Body of pancreas (tissue), 4 donors: ENCODE measurements around the gene CERS4. TPM values are rescaled to one million over a fixed set of nuclear protein-coding genes. Genes with fewer than 3 reads are reported as not detected.
"Not testable (repeated sequence)": the region's sequence is repeated elsewhere in the genome, so short reads cannot be mapped to it uniquely, and the experiment has no call there.

Source experiments
- ATAC-seq: fragments of 150-250 bp; one replicate; pipeline ENCODE4 v1.9.1; 2016
- DNase-seq, 4 donors: peaks; one replicate each; pipeline ENCODE4 v3.0.0-alpha.2; 2019
- H3K27ac ChIP-seq, 4 donors: fragments of 200-600 bp; sonication (generic); 1 replicate in 3 of 4; 2 replicates in 1 of 4; pipeline versions ENCODE4 v1.5.1 to v1.6.1; 2016 to 2019; ENCODE audit warnings: mild to moderate bottlenecking in 1 of 4, mixed read lengths in 1 of 4, moderate library complexity in 1 of 4
- H3K27me3 ChIP-seq, 2 donors: fragments of 200-600 bp; sonication (generic); one replicate each; pipeline ENCODE4 v1.6.0; 2016; ENCODE audit warnings: mild to moderate bottlenecking in 1 of 2
- H3K36me3 ChIP-seq, 2 donors: fragments of 200-600 bp; sonication (generic); replicated peaks in 1 of 2; 2 replicates each; pipeline ENCODE4 v1.5.1; 2016; ENCODE audit warnings: low read depth in 2 of 2; ENCODE audit not compliant: insufficient read depth in 1 of 2
- H3K4me1 ChIP-seq: fragments of 200-600 bp; sonication (generic); one replicate; pipeline ENCODE4 v1.6.0; 2016
- H3K4me3 ChIP-seq, 2 donors: fragments of 200-600 bp; sonication (generic); 1 replicate in 1 of 2; 2 replicates in 1 of 2; pipeline ENCODE4 v1.5.1; 2016 to 2019
- H3K9me3 ChIP-seq, 3 donors: fragments of 200-600 bp; sonication (generic); 1 replicate in 2 of 3; 2 replicates in 1 of 3; pipeline ENCODE4 v1.5.1; 2016
- POLR2A ChIP-seq, 3 donors: fragments of 450-650 bp; IDR thresholded peaks; one replicate each; pipeline ENCODE4 v1.6.1; 2016; ENCODE audit warnings: antibody characterized with exemption in 3 of 3, mild to moderate bottlenecking in 2 of 3
- WGBS, 2 donors: methylation state at CpG; one replicate each; pipeline ENCODE4 v1.1.5; 2017; 5-methylcytosine and 5-hydroxymethylcytosine counted together
- intact Hi-C: fragments of 100-400 bp; cut with DNase I; formaldehyde crosslinking; loops from one replicate; pipeline ENCODE4 v1.15.1; 2023
- total RNA-seq, 2 donors: library from RNA; depleted of rRNA; stranded (reverse); fragments of >200 nt; gene quantifications; one replicate each; pipeline ENCODE4 v1.1.0, GENCODE V29; 2016
- TF ChIP-seq, protein P1 (sequence below), 7 experiments: fragments of 450-650 bp in 4 of 7; fragments of 200-600 bp in 3 of 7; sonication (generic) in 3 of 7; IDR thresholded peaks; one replicate each; pipeline ENCODE4 v1.5.1; 2016 to 2019; ENCODE audit warnings: antibody characterized with exemption in 7 of 7

CERS4 gene
- total RNA-seq, 2 donors from 2014 or later: 53.1 to 87.4 TPM

DNA sequence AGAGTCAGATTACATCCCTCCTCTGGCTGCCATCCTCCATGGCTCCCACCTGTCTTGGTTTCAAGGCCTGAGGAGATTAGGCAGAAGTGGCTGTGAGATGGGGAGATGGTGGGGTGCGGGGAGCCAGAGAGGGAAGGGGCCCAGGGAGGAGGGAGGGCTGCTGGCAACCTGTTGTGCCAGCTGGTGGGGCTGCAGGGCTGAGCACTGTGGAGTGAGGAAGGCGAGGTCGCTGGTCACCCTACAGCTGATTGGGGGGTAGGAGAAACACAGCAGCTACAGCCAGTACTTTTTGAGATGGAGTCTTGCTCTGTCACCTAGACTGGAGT lies 50.7 kb downstream of the CERS4 start:
- TF ChIP-seq POLR2A (IDR thresholded peaks at IDR 0.05): no peak
- TF ChIP-seq, protein P1, sequence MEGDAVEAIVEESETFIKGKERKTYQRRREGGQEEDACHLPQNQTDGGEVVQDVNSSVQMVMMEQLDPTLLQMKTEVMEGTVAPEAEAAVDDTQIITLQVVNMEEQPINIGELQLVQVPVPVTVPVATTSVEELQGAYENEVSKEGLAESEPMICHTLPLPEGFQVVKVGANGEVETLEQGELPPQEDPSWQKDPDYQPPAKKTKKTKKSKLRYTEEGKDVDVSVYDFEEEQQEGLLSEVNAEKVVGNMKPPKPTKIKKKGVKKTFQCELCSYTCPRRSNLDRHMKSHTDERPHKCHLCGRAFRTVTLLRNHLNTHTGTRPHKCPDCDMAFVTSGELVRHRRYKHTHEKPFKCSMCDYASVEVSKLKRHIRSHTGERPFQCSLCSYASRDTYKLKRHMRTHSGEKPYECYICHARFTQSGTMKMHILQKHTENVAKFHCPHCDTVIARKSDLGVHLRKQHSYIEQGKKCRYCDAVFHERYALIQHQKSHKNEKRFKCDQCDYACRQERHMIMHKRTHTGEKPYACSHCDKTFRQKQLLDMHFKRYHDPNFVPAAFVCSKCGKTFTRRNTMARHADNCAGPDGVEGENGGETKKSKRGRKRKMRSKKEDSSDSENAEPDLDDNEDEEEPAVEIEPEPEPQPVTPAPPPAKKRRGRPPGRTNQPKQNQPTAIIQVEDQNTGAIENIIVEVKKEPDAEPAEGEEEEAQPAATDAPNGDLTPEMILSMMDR (IDR thresholded peaks at IDR 0.05): no peak
- no peaks in the 10 kb centered on the region for H3K4me1 ChIP-seq
- ATAC-seq (no peak), DNase-seq (peak in 3 of 4 donors; percentile 1 to 8 (median 2))
- 87 to 91% methylated on average over 3 of the region's 3 CpGs for WGBS, 2 donors
- no peak overlapping the region for H3K27ac ChIP-seq
- intact Hi-C loops: no loop called here
- H3K27me3 ChIP-seq: no peaks in the 10 kb centered on the region
- no peaks in the 10 kb centered on the region for H3K9me3 ChIP-seq
- H3K4me3 ChIP-seq: no peak overlapping the region
- peaks cover 0 to 25% of the 10 kb centered on the region in 2 donors for H3K36me3 ChIP-seq

DNA sequence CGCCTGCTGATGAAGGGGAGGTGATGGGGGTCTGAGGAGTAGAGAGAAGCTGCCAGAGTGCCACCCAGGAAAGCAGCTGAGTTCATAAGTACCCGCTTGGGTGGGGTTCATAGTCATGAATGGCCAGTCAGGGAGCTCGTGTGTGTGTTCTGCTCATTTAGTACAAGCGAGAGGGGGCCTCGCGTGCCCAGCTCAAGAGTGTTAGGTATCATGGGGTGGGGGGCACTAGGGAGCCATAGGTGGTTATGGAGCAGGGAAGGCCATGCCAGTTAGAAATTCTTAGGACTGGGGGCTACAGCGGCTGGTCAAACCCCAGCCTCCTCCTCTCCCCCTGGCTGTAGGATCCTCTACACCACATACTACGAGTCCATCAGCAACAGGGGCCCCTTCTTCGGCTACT lies 52.2 kb downstream of the CERS4 start:
- whole genome bisulfite sequencing, 2 donors: 89 to 96% methylated on average over 9 of the region's 9 CpGs
- Histone ChIP-seq H3K27ac (no peak overlapping the region), H3K36me3 (peaks cover 0 to 18% of the 10 kb centered on the region in 2 donors), H3K4me1 (no peaks in the 10 kb centered on the region), H3K27me3 (no peaks in the 10 kb centered on the region), H3K4me3 (no peak overlapping the region), H3K9me3 (no peaks in the 10 kb centered on the region)
- peak in 3 of 4 donors; percentile 1 to 9 (median 3) for DNase-seq
- TF ChIP-seq, protein P1 (IDR thresholded peaks at IDR 0.05): no peak
- no peak for TF ChIP-seq POLR2A (IDR thresholded peaks at IDR 0.05)
- no peak for ATAC-seq
- intact Hi-C loops: no loop called here

DNA sequence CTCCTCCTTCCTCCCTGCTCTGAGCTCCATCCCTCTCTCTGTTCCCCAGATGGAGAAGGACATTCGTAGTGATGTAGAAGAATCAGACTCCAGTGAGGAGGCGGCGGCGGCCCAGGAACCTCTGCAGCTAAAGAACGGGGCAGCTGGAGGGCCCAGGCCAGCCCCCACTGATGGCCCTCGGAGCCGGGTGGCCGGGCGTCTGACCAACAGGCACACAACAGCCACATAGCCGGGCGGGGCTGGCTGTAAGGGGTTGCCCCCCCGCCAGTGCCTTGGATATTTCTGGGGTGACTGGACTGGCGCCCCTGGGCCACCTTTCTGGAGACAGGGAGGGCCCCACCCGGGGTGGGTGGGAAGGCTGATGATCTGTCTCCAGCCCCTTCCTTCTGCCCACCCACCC lies 52.7 kb downstream of the CERS4 start:
- no peak for ATAC-seq
- intact Hi-C loops: no loop called here
- 87 to 95% methylated on average over 8 to 14 of the region's 14 CpGs for WGBS, 2 donors
- Histone ChIP-seq H3K4me3 (no peak overlapping the region), H3K27ac (no peak overlapping the region), H3K27me3 (no peaks in the 10 kb centered on the region), H3K9me3 (no peaks in the 10 kb centered on the region), H3K4me1 (no peaks in the 10 kb centered on the region), H3K36me3 (peaks cover 0 to 12% of the 10 kb centered on the region in 2 donors)
- peak in 1 of 4 donors; percentile 18 for DNase-seq
- TF ChIP-seq, protein P1 (IDR thresholded peaks at IDR 0.05): no peak
- no peak for TF ChIP-seq POLR2A (IDR thresholded peaks at IDR 0.05)

DNA sequence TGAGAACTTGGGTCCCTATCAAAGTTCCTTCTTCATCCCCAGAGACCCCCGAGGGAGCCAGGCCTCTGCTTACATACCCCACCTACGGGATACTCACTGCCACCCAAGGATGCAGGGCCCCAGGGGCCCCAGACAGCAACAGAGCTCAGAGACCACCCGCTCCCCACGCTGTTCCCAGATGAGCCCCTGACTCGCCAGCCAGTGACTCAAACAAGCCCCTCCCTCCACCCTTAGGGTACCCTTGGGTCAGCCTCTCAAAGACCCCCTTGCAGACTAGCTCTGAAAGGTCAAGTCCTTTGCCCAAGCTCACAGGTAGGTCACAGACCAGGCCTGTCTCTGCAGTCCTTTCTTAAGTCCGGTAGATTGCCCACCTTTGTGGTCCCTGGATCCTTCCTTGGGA lies 53.3 kb downstream of the CERS4 start:
- Histone ChIP-seq H3K4me3 (no peak overlapping the region), H3K9me3 (no peaks in the 10 kb centered on the region), H3K4me1 (no peaks in the 10 kb centered on the region), H3K27me3 (no peaks in the 10 kb centered on the region), H3K36me3 (peaks cover 0 to 9% of the 10 kb centered on the region in 2 donors), H3K27ac (no peak overlapping the region)
- intact Hi-C loops: no loop called here
- TF ChIP-seq, protein P1 (IDR thresholded peaks at IDR 0.05): no peak
- TF ChIP-seq POLR2A (IDR thresholded peaks at IDR 0.05): no peak
- 91 to 100% methylated on average over 1 to 6 of the region's 6 CpGs for WGBS, 2 donors
- DNase-seq (peak in 1 of 4 donors; percentile 10), ATAC-seq (no peak)

DNA sequence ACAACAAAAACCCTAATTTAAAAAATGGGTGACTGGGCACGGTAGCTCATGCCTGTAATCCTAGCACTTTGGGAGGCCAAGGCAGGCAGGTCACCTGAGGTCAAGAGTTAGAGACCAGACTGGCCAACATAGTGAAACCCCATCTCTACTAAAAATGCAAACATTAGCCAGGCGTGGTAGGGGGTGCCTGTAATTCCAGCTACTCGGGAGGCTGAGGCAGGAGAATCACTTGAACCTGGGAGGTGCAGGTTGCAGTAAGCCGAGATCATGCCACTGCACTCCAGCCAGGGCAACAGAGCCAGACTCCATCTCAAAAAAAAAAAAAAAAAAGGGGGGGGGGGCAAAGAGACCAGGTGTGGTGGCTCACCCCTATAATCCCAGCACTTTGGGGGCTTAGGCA lies 55.1 kb downstream of the CERS4 start:
- H3K4me3 ChIP-seq, H3K27ac ChIP-seq, DNase-seq, H3K4me1 ChIP-seq, H3K27me3 ChIP-seq, H3K36me3 ChIP-seq, intact Hi-C loops, H3K9me3 ChIP-seq, ATAC-seq: not testable (repeated sequence)
- WGBS, 2 donors: 98% methylated on average over 4 of the region's 4 CpGs
